HG03139 (cell line): ENCODE results near the gene RDH13.
"Not testable (repeated sequence)": the region's sequence is repeated elsewhere in the genome, so short reads cannot be mapped to it uniquely, and the experiment has no call there.

Experiments used
- ATAC-seq: cut with Tn5 transposase; IDR thresholded peaks from one replicate; pipeline ENCODE4 v1.9.1; 2021; ENCODE audit not compliant: unreplicated experiment

The RDH13 gene

DNA sequence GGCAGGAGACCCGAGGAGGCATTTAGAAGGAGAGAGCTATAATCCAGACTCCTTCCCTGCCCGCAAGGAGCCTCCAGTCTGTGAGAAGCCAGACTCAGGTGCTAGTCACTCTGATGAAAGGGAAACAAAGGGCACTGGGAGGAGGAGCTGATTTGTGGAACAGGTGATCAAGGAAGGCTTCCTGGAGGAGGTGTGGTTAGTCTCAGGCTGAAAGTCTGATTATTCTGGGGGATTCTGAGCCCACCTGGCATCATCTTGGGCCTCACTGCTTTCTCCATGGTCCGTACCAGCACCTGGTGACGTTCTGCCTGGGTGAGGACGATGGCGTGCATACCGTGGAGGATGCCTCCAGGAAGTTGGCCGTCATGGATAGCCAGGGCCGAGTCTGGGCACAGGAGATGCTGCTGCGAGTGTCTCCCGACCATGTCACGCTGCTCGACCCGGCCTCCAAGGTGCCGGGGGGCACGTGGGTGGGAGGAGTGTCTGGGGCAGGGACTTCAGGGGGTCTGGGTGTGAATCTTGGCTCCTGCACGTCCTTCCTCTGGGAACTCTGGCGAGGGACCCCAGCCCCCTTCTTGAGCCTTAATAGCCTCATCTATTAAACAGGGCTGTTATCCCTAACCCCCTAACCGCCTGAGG, 16.6 kb upstream of the RDH13 start:
- no peak for ATAC-seq

DNA sequence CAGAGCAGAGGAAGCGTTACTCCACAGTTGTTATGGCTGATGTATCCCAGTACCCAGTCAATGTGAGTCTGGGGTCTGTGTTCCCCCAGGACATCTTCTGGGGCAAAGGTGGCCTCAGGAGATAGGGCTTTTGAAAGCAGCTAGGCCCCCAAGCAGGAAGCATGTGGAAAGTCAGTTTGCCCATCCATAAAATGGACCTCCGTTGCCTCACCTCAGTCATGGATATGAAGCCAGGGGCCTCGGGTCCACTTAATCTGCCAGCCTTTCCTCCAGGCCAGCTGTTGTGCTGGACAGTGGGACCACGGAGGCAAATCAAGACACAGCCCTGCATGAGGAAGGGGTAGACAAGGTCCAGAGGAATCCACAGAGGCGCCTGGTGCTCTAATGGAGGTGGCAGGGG, 16.0 kb upstream of the RDH13 start:
- ATAC-seq, result no peak

DNA sequence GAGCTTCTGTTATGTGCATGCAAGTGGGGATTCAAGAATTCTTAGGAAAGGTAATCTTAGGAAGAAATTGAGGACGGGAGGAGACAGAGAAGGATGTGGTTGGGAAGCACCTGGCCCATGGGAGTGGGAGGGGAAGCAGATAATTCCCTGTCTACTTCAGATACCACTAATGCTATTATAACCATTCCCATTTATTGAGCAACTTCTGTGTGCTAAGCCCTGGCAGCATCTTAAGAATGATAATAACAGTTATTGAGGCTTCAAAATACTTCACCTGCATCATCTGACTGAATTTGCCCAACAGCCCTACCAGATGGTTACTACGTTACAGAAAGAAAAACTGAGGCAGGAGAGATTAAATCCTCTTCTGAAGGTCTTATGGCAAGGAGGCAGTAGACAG, 14.2 kb upstream of the RDH13 start:
- ATAC-seq, result no peak

DNA sequence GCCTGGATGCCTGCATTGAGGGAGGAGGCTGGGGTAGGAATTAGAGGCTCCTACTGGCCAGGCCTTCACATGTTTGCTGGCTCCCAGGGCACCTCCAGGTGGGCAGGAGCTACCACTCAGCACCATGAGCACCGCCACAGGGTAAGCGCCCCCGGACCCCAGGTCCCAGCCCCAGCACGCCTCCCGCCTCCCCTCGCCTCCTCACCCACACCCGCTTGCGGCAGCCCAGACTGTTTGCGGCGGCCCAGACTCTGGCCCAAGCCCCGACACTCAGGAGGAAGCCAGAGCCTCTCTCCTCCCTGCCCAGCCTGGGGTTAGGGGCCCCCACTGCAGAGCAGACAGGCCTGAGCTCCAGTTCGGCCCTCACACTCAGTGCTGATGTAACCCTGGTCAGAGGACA, 13.4 kb upstream of the RDH13 start:
- no peak for ATAC-seq

GRCh38 chr19:55075371-55075998, 12.5 kb upstream of the RDH13 start, which contains the start of gene EPS8L1:
Gene EPS8L1 (plus strand): TSS chr19:55075869. CDS start chr19:55076445, 576 bp downstream.
- ATAC-seq, result no peak

GRCh38 chr19:55071913-55072312, 9.0 kb upstream of the RDH13 start:
- no peak for ATAC-seq

DNA sequence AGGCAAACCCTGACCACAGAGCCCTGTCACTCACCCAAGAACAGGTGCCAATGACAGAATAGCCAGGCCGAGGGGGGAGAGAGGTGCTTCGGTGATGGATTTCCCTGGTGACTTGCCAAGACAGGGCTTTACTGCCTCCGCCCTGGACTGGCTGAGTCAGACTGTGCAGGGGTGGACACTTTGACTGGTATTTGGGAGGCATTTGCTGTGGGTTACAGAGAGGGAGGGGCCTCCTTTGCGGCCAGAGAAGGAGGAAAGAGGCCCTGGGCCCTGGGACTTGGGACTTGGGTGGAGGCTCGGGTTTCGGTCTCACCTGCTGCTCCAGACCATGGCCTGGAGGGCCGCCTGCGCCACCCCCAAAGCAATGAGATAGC, 8.2 kb upstream of the RDH13 start:
- no peak for ATAC-seq

DNA sequence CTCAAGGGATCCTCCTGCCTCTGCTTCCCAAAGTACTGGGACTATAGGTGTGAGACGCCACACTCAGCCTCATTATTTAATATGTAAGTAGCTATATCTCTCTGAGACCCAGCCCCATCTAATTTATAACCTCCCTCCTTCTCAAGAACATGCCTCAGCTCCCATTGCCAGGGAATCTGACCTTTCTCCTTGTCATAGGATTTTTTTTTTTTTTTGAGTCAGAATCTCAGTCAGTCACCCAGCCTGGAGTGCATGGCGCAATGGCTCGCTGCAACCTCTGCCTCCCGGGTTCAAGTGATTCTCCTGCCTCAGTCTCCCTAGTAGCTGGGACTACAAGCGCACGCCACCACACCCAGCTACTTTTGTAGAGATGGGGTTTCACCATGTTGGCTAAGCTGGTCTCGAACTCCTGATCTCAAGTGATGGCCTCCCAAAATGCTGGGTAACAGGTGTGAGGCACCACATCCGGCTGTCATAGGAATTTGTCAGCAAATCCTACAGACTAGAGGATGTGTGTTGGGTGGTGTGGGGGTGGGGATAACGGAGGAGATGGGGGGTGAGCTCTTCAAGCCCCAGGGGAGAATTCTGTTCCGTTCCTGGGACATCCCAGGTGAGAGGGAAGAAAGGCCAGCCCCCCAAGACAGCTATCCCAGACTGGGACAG, 7.6 kb upstream of the RDH13 start:
- ATAC-seq, result no peak

DNA sequence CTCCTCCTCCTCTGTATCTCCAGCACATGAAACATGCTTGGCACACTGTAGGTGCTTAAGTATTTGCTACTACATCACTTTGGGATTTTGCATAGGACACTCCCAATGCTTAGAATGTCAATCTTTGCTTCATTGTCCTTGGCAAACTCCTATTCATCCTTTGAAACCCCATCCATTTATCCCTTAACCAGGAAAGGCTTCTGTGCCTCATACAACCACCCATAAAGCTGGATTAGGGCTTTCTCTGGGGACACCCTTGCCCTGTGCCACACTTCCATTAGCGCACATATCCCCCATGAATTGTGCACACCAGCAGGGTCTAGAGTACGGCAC, 6.9 kb upstream of the RDH13 start:
- ATAC-seq, result no peak

DNA sequence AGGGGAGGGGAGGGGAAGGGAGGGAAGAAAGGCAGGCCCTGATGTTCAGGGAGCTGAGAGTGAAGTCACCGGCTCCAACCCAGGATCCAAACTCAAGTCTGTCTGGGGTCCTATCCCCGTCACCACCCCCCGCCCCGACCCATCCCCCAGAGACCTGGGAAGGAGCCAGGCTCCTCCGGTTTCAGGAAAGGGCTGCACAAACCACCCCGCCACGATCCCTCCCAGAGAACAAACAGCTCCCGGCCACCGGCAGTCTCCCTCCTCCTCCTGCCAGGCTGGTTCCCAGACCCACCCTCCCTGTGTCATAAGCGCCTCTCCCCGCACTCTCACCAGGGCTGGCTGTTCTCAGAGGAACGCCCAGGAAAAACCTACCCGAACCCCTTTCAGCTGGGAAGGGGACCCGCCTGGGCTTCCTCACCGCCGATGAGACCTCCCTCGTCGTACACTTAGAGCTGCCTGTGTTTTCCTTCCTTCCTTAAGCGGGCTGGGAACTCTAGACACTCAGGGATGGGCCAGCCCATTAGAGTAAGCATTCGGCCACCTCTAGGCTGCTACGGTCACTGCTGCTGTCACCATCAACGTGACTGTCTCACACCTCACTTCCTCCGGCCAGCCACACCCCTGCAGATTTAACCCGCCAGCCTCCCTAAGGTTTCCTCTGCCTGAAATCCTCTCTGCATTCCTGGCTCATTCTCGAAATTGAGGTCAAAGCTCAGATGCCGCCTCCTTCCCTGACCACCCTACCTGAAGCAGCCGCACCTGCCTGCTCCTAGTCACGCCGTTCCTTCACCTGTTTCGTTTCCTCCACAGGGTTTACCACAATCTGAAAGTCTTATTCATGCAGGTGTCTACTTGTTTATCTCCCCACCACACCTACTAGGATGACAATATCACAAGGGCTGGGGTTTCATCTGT, 6.3 kb upstream of the RDH13 start:
- ATAC-seq, result no peak

GRCh38 chr19:55067869-55068268, 4.9 kb upstream of the RDH13 start:
- no peak for ATAC-seq

GRCh38 chr19:55066107-55066709, 3.3 kb upstream of the RDH13 start:
- no peak for ATAC-seq

DNA sequence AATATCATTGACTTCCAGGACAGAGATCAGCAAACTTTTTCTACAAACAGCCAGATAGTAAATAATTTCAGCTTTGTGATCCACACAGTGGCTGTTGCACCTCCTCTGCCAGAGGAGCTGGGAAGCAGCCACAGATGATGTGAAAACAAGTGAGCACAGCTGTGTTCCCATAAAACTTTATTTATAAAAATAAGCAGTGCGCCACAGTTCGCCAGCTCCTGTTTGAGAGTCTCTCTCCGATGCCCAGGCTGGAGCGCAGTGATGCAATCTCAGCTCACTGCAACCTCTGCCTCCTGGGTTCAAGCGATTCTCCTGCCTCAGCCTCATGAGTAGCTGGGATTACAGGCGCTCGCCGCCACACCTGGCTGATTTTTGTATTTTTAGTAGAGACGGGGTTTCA, 2.6 kb upstream of the RDH13 start:
- ATAC-seq, result not testable (repeated sequence)

DNA sequence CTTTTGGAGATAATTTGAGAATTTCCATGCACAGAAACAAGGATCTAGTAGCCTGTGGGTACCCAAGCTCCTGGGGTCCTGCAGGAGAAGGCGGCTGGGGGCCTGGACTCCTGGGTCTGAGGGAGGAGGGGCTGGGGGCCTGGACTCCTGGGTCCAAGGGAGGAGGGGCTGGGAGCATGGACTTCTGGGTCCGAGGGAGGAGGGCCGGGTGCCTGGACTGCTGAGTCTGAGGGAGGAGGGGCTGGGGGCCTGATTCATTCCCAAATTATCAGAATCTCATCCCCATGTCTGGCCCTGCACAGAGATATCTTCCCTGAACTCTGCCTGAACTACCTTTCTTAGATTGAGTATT, 520 bp upstream of the RDH13 start:
- no peak for ATAC-seq

DNA sequence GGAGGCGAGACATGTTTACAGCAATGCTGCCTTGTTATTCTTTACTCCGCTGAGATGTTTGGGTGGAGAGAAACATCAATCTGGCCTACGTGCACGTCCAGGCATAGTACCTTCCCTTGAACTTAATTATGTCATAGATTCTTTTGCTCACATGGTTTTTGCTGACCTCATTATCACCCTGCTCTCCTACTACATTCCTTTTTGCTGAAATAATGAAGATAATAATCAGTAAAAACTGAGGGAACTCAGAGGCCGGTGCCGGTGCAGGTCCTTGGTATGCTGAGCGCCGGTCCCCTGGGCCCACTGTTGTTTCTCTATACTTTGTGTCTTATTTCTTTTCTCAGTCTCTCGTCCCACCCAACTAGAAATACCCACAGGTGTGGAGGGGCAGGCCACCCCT, 2.7 kb downstream of the RDH13 start:
- not testable (repeated sequence) for ATAC-seq

DNA sequence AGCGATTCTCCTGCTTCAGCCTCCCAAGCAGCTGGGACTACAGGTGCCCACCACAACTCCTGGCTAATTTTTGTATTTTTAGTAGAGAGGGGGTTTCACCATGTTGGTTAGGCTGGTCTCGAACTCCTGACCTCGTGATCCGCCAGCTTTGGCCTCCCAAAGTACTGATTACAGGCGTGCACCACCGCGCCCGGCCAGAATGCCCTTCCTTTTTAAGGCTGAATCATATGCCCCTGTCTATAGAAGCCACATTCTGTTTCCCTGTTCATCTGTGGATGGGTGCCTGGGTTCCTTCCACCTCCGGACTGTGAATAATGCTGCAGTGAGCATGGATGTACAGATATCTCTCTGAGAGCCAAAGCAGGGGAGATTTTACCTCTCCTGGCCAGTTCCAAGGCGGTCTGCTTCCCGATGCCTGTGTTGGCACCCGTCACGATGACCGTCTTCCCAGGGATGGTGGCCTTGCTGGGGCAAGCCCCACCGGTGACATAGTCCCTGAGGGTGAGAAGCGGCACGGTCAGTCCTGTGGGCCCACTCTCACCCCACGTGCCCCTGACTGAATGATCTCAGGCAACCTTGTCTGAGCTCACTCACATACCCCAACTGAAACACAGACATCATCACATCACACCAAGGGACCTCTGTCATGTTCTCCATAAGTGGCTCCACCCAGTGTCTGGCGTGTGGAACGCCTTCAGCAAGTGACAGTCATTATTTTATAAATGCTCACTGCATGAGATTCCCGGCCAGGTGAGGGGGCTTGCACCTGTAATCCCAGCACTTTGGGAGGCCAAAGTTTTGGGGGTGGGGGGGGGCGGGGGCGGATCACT, 4.0 kb downstream of the RDH13 start:
- ATAC-seq, result no peak

DNA sequence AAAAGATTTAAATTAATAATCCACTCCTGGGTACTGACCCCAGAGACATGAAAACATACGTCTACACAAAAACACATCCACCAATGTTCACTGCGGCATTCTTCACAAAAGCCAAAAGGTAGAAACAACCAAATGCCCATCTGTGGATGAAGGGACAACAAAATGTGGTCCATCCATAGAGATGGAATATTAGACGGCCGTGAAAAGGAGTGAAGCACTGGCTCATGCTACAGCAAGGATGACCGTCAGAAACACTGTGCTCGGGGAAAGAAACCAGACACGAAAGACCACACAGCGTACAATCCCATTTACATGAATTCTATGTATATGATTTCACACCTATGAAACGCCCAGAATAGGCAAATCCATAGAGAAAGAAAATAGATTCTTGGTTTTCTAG, 6.1 kb downstream of the RDH13 start:
- no peak for ATAC-seq

DNA sequence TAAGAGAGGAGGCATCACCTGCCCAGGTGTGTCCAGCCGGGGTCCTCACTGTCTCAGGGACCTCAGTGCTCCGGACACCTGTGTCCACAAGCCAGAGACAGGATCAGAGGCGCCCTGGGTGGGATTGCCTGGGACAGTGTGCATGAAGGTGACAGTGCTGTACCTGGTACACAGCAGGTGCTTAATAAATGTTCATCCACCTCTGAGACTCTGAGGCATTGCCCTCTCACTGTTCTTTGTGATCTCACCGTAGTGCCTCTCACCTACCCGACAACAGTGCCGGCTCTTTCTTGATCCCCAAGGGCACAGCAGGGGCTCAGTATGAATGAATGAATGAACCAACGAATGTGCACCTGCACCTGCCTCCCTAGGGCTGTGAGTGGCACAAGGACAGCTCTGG, 9.2 kb downstream of the RDH13 start:
- ATAC-seq, result no peak

DNA sequence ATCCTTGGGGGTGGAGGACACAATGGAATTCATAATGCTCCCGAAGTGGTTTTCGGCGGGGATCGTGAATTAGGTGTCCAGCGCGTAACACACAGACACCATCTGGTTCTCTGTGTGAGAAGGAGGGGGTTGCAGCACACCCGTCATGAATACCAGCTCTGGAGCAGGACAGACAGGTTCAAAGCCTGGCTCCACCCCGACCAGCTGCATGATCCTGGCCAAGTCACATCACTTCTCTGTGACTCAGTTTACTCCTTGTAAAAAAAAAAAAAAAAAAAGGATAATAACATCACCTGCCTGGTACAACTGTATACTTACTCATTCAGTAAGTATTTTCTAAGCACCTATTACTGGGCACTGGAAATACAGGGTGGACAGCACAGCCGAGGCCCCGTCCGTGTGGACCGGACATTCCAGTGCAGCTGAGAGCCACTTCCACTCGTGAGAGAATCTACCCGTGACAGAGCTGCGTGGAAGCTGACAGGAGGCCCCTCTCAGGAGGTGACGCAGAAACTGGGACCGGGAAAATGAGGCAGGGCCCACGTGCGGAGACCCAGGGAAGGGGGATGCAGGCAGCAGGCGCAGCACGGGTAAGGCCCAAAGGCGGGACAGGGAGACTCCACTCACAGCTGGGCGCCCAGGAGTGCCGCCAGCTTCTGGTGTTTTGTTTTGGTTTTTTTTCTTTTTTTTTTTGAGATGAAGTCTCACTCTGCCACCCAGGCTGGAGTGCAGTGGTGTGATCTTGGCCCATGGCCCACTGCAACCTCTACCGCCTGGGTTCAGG, 12.0 kb downstream of the RDH13 start:
- no peak for ATAC-seq

DNA sequence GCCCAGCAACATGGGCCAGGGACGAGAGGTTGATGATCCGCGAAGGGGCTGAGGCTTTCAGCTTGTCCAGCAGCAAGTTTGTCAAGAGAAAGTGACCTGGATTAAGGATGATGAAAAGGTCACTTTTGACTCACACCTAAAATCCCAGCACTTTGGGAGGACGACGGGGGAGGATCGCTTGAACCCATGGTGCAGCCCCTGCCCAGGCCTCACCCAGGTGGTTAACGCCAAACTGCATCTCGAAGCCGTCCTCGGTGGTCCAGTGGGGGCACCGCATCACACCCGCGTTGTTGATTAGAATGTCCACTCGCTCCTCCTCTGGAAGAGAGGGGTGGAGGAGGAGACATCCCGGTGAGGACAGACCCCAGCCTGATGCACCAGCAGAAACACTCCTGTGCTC, 14.5 kb downstream of the RDH13 start:
- no peak for ATAC-seq
